ENCODE measurements around the gene TMPRSS9.

DNA sequence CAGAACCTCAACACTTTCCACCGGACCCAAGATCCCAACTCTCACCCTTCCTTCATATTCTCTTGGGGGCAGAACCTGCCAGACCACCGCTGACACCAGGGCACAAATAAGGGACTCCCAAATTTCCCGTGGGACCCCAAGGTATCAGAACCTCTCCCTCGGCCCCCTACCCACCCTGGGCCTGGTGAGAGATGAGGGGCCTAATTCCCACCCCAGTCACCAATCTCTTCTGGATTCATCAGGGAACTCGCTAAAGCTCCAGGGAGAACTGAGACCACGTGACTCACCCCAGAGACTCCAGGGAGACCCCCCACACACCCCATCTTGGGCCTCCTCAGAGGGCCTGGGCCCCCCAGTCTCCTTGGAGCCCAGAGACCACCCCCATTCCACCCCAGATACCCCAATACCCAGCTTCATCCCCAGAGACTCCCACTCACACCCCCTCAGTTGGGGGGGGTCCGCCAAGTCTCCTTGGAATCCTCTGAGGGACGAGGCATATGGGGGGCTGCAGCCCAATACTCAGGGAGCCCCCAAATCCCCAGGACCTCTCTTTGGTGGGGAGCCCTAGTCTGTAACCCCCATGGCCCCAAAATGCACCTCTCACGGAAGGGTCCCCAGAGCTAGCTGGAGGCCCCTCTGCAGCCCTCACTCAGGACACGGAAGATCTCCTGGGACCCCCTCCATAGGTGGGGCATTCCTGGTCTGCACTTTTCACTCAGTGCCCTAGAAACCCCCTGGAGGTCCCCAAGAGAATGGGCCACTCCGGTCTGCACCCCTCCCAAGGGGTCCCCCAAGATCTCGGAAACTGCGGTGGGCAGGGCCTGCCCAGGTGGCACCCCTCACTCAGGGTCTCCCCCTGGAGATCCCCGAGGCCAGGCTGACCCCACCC is 95.1 kb downstream of the TMPRSS9 start:
- TF ChIP-seq POLR2AphosphoS5 (IDR thresholded peaks at IDR 0.05; ENCODE audit: insufficient read depth in 1 of 2, low read depth in 1 of 2) (no peak), POLR2A (IDR thresholded peaks at IDR 0.05) (no peak)
- TF ChIP-seq, protein P1, sequence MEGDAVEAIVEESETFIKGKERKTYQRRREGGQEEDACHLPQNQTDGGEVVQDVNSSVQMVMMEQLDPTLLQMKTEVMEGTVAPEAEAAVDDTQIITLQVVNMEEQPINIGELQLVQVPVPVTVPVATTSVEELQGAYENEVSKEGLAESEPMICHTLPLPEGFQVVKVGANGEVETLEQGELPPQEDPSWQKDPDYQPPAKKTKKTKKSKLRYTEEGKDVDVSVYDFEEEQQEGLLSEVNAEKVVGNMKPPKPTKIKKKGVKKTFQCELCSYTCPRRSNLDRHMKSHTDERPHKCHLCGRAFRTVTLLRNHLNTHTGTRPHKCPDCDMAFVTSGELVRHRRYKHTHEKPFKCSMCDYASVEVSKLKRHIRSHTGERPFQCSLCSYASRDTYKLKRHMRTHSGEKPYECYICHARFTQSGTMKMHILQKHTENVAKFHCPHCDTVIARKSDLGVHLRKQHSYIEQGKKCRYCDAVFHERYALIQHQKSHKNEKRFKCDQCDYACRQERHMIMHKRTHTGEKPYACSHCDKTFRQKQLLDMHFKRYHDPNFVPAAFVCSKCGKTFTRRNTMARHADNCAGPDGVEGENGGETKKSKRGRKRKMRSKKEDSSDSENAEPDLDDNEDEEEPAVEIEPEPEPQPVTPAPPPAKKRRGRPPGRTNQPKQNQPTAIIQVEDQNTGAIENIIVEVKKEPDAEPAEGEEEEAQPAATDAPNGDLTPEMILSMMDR (IDR thresholded peaks at IDR 0.05), result no peak
